ENCODE data around the gene ZFYVE21.

The ZFYVE21 gene

GRCh38 chr14:103739466-103739792 lies 23.8 kb downstream of the ZFYVE21 start:
- DNase-seq, result no peak

- DNase-seq, result no peak
Measured at GRCh38 chr14:103739793-103740501, 24.3 kb downstream of the ZFYVE21 start.

- no peak for DNase-seq
Measured at GRCh38 chr14:103740991-103741689, 25.5 kb downstream of the ZFYVE21 start.

GRCh38 chr14:103741876-103742275 lies 26.3 kb downstream of the ZFYVE21 start:
- no peak for DNase-seq

- DNase-seq, result no peak
Measured at GRCh38 chr14:103742499-103743255, 27.1 kb downstream of the ZFYVE21 start.

GRCh38 chr14:103743691-103744090 lies 28.1 kb downstream of the ZFYVE21 start:
- DNase-seq, result no peak

GRCh38 chr14:103744621-103745395 lies 29.2 kb downstream of the ZFYVE21 start:
- DNase-seq, result no peak

- DNase-seq, result no peak
Measured at GRCh38 chr14:103745424-103745823, 29.8 kb downstream of the ZFYVE21 start.

- no peak for DNase-seq
Measured at GRCh38 chr14:103746701-103747100, 31.1 kb downstream of the ZFYVE21 start.

GRCh38 chr14:103748534-103748857 lies 32.9 kb downstream of the ZFYVE21 start:
- DNase-seq, result no peak

GRCh38 chr14:103749452-103749851 lies 33.8 kb downstream of the ZFYVE21 start:
- no peak for DNase-seq

GRCh38 chr14:103749860-103750259 lies 34.2 kb downstream of the ZFYVE21 start:
- no peak for DNase-seq

- DNase-seq, result no peak
Measured at GRCh38 chr14:103753774-103754173, 38.2 kb downstream of the ZFYVE21 start.

GRCh38 chr14:103755060-103755459 lies 39.5 kb downstream of the ZFYVE21 start:
- DNase-seq, result no peak

GRCh38 chr14:103758059-103758776 lies 42.6 kb downstream of the ZFYVE21 start:
- no peak for DNase-seq

GRCh38 chr14:103762036-103762435 lies 46.4 kb downstream of the ZFYVE21 start:
- DNase-seq, result no peak

GRCh38 chr14:103762541-103762940 lies 46.9 kb downstream of the ZFYVE21 start:
- no peak for DNase-seq

- no peak for DNase-seq
Measured at GRCh38 chr14:103763730-103764488, 48.3 kb downstream of the ZFYVE21 start.

GRCh38 chr14:103765526-103765925 lies 49.9 kb downstream of the ZFYVE21 start:
- DNase-seq, result no peak

- no peak for DNase-seq
Measured at GRCh38 chr14:103767336-103767894, 51.8 kb downstream of the ZFYVE21 start.

- no peak for DNase-seq
Measured at GRCh38 chr14:103770500-103770899, 54.9 kb downstream of the ZFYVE21 start.
